HG02970 (cell line): Measurements from ENCODE around the gene SPAG5.

Experiments used
- ATAC-seq: cut with Tn5 transposase; IDR thresholded peaks from one replicate; pipeline ENCODE4 v1.9.1; 2021; ENCODE audit warnings: mild to moderate bottlenecking, moderate library complexity, moderate number of reproducible peaks; ENCODE audit not compliant: unreplicated experiment, low FRiP score

Gene SPAG5

DNA sequence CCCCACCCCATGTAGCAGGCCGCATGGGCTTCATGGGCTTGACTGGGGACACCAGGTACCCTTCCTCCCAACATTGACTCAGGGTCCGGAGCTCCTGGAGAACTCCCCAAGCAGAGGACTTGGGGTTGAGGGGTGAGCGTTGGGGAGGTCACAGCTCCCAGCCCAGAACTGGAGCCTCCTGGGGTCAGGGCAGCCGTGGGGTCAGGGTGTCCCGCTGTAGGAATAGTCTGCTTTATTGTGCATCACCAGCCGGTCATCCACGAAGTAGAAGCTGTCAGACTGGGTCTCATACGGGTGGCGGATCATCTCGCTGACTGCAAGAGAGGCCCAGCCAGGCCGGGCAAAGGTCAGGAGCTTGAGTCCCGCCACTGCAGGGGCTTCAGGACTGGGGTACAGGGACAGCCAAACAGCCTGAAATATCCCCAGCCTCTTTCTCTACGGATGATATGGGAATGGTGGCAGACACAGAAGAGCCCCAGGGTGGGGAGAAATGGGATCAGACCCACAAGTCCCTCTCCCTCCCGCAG lies 51.7 kb downstream of the SPAG5 start:
- no peak for ATAC-seq

DNA sequence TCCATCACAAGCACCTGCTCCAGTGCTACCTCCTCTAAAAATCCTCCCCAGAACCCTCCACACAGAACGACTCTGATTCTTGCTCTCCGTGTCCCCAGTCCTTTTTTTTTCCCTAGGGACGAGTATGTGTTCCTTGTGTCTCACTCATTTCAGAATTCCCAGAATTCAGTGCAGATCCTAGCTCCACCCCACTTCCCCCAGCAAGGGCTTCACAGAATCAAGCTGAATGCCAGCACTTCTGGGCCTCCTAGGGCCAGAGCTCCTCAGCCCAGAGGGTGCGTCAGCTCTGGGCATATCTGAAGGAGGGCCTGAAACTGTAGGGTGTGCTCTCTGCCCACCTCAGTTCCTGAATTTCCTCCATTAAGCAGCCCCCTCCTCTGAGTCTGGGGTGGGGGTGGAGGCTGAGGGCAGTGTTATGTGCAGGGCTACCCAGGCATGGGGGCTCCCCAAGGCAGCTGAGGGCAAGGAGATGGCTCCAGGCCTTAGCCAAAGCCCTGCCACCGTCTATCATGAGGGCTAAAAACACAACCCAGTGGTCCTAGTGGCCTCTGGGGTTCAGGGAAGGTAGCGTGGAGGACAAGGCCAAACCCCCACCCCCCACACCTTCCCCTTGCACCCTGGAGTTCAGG lies 52.9 kb downstream of the SPAG5 start:
- no peak for ATAC-seq

DNA sequence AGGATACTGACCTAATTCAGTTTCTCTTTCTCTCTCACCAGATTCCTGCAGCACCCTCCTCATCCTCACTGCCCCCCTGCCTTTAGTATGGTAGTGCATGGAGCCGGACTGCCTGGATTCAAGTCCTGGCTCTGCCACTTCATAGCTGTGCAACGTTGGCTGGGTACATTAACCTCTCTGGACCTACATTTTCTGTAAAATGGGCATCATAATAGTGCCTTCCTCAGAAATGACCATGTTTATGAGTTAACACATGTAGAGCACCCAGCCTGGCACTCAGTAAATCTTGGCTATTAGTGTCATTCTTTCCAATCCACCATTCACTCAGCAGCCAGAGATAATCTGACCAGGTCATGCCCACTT lies 53.7 kb downstream of the SPAG5 start:
- no peak for ATAC-seq

DNA sequence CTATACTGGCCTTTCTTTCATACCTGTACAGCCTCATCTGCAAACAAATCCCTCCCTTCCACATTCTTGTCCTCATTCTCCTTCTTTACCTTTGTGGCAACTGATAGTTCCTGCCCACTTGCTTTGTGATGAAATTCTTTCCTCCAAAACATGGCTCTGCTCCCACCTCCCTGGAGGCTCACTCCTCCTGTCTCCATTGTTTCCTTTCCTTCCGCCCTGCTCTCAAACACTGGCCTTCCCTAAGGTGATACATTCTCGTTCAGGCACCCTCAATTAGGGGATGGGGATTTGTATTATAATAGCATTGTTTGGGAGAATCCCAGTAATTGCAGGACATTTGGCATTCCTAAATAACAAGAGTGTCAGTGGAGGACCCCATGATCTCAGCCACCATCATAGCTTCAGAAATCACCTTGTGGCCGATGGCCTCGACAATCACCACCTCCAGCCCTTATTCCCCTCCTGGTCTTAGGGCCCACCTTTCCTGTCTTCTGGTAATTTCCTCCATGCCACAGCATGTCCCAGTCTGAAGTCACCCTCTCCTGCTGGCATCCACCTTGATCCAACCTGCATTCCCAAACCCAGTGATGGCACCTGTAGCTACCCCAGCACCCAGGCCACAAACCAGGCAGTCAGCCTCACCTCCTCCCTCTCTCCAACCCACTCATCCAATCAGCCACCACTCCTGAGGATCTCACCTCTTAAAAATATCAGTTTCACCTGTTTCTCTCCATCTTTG lies 54.3 kb downstream of the SPAG5 start:
- no peak for ATAC-seq

DNA sequence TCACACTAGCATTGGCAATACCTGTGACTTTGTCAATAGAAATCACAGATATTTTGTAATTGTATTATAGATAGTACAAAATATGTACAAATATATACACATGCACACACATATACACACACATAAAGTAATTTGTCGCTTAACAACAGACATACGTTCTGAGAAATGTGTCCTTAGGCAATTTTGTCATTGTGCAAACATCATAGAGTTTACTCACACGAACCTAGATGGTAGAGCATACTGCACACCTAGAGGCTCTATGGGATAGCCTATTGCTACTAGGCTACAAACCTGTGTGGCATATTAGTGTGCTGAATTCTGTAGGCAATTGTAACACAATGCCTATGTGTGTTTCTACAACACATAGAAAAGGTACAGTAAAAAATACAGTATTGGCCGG lies 57.4 kb downstream of the SPAG5 start:
- ATAC-seq = no peak

DNA sequence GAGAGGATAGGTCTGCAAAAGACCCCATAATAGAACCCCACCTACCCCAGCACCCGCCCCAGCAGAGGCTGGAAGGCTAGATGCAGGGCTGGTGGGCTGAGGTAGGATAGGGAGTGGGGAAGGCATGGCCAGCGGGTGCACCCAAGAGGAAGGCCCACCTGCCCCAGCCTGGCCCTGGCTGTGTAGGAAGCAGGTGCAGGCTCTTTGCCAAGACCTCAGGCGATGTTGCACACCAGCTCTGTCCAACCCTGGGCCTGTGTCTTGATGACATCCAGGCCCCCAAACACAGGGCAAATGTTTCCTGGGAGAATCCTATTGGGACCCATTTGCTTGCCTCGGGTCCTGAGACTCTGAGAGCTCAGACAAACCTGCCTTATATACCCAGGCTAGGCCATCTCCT lies 58.6 kb downstream of the SPAG5 start:
- no peak for ATAC-seq

DNA sequence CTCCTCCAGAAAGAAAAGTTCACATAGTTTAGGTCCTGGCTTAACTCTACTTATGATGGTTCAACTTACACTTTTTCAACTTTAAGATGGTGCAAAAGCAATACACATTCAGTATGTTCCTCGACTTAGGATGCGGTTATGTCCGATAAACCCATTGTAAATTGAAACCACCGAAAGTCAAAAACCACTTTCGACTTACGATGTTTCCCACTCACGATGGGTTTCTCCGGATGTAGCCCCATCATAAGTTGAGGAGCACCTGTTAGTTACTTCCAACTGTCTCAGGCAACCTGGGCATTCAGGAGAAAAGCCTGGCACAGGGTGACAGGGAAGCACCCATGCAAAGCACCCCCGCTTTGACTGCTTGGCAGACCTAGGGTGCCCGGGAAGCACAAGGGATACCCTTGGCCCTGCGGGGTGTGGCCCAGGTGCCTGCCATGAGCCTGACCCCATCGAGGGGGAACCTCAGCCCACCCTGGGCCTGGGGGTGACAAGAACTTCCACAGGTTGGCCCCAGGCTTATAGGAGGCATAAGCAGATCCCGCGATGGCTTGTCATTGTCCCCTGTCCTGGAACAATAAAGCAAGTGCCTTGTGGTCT lies 60.4 kb downstream of the SPAG5 start:
- ATAC-seq = no peak

DNA sequence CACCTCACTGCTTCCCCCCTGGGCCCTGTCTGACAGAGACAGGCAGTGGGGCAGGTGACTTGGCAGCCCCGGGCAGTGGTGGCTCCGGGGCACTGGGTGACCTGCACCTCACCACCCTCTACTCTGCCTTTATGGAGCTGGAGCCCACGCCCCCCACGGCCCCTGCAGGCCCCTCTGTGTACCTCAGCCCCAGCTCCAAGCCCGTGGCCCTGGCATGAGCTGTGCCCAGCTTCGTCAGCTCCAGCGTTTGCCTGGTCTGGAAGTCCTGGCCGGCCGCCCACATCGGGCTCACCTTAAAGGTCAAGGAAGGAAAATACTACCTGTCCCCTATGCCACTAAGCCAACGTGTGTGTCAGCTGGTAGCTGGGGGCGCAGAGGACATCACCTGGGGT lies 61.6 kb downstream of the SPAG5 start:
- ATAC-seq = no peak

DNA sequence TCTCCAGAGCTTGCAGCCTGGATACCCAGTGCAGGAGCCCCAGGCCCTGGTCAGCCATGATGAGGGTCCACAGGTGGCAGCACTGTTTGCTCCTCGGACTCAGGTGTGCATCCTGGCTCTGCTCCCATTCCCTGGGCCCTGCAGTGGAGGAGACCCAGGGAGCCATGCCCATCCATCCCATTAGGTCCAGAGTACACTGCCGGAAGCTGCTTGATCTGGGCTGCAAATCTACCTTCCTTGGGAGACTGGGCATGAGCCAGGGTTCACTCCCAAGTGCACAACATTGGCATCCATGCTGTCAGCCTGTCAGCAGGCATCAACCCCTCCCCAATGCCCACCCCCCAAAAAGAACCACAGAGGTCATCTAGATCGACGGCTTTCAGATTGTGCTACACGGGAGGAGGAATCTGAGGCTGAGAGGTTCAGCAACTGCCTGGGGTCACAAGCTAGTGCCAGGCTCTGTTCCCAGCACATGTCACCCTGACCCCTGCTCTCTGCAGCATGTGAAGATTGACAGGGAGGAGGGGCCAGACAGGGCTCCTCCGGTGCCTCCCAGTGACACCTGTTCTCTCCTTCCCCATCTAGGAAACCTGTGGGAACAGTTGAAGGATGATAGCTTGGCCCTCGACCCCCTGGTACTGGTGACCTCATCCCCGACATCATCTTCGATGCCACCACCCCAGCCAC lies 62.1 kb downstream of the SPAG5 start:
- ATAC-seq = no peak

DNA sequence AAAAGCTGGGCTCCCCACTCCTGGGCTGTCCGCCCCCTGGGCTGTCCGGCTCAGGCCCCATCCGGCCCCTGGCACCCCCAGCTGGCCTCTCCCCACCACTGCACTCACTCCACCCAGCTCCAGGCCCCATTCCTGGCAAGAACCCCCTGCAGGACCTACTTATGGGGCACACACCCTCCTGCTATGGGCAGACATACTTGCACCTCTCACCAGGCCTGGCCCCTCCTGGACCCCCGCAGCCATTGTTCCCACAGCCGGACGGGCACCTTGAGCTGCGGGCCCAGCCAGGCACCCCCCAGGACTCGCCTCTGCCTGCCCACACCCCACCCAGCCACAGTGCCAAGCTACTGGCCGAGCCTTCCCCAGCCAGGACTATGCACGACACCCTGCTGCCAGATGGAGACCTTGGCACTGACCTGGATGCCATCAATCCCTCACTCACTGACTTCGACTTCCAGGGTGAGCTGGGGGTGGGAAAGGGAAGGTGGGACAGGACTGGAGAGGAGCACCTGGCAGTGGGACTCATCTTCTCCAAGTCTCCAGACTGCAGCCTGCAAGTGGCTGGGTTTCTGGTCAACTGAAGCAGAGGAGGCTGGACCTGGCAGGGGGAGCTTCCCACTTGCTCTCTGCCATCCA lies 64.0 kb downstream of the SPAG5 start:
- ATAC-seq = no peak

DNA sequence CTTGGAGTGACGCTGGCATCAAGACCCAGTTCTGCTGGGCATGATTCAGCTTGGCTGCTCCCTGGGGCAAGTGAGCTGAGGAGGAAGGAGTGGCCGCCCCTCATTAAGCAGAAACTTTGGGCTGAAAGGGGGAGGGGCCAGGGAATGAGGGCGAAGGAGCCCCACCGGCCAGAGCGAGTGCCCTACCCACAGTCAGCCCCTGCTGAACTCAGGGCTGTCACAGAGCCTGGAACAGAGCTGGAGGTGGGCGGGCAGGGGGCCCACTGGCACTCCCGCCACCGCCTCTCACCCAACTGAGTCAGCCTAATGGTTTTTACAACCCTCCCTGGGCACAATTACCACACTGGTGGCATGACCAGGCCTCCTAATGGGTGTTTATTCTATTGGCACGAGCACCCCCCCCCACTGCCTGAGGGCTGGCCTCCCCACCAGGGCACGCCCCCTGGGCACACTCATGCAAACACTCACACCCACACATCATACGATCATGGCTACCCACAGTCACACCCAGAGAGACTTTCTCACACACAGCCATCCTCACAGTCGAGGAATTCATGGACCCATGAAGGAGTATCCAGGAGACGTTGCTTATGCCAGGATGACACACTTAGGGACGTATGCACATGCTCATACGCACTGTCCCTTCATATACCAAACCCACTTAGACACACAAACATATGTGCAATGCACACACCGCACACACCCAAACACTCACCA lies 65.6 kb downstream of the SPAG5 start:
- no peak for ATAC-seq

DNA sequence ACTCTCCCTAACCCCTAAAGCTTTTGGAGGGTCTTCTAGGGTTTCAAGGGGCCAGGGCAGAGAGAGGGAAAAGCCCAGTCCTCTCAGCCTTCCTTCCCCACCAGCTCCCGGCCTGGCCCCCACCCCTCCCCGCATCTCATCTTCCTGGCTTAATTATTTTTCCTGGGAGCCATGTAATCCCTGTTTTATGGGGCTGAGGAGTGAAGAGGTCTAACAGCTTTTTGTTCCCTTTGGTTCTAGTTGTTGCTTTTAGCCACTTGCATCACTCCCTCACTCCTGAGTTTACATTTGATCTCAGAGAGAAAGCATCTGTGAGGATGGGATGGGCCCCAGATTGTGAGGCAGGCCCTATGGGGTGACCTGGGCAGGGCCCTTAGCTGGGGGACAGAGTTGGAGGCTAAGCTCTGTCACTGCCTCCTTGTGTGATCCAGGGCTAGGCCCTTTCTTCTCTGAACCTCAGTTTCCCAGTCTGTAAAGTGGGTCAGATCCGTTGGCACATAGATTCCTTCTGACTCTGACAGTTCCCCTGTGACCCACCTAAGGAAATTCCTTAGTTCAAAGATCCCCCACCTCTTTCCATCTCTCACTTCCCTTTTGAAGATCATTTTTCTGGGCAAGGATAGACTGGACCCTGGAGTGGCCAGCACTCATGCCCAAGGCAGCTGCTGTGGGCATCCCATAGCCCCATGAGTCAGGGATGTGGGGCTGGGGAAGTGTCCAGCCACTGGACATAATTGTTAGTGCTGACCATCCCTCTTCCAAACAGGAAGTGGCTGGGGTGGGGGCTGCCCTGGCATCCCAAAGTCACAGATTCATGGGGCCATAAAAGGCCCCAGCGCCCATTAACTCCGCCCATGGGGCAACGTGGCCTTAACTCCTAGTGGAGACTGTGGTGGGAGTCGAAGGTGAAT lies 66.5 kb downstream of the SPAG5 start:
- ATAC-seq = no peak

DNA sequence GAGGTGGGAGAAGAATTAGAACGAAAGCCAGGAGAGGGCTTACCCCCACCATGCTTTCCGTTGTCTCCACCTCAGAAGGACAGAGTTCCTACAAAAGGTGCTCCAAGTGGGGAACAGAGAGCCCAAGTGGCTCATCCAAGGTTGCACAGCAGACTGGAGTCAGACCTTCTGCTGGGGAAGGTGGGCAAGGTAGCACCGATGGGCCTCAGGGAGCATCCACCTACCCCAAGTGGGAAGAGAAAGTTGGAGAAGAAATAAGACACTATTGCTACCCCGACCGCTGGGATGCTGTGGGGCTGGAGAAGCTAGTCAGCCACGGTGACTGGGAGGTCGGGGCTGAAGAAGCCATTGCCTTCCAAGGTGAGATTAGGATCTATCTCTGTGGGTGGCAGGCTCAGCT lies 67.9 kb downstream of the SPAG5 start:
- ATAC-seq = no peak

DNA sequence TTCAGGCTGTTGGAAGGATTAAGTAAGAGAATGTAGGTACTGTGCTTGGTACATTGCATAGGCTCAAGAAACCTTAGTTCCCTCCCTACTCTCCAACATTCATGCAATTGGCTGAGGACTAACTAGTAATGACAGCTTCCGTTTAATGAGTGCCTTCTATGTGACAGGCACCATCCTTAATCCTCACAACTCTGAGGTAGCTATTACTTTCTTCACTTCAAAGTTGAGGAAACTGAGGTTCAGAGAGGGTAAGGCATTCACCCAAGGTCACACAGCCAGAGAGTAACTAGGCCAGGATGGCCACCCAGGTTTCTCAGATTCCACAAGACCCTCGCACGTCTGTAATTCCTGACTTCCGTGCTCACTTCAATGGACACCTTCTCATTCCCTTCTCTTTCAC lies 68.6 kb downstream of the SPAG5 start:
- ATAC-seq = no peak

DNA sequence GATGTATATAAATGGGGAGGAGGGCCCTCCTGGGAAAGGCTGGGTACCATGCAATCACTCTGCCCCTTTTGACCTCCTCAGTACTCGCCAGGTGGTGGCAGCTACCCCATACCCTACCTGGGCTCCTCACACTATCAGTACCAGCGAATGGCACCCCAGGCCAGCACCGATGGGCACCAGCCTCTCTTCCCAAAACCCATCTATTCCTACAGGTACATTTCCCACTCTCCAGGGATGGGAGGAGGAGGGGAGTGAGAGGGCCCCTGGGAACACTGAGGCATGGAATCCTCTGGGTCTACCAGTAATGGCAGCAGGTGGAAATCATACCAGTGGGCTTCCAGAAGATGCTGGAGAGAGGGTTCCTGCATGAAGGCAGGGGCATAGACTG lies 69.8 kb downstream of the SPAG5 start:
- no peak for ATAC-seq

DNA sequence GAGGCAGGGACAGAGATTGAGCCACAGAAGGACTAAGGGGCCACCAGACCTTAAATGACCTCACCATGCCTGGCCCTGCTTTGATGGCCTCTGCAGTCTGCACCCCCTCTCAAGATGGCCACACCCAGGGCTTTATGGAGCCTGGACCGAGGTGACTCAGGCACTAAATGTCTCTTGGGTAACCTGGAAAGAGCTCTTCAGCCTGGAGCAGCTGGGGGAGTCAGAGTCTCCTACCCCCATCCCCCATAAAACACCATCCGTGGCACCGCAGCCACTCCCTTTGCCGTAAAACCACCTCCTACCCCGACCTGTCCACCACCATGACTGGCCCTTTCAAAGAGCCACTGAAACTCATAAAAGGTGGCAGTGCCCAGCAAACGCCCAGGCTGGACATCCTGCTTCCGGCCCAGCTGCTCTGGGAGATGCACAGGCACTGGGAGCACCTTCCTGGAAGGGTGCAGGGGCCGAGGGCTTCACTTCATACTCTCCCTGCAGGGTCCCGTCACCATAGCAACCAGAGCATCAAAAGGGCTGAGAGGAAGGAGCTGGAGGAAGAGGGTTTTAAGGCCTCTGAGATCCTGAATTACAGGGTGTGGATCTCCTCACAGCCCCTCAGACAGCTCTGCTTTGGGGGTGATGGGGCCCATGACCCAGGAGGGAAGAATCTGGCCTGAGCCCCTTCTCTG lies 70.4 kb downstream of the SPAG5 start:
- ATAC-seq = no peak

DNA sequence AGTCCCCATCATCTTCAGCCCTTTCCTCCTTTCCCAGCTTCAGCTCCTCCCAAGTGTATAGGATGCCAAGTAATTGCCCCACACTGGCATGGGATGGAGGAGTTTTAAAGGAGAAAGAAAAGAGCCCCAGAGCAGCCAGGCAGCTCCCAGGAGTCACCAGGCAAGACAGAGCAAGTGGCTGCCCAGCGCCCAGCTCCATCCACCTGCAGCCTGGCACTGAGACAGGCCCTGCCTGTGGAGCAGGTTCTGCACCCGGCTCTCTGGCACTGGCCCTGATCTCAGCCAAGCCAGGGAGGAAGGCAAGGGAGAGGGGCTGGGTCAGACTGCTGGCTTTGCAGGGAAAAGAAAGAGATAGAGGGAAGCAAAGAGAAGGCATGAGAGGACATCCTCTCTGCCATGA lies 71.0 kb downstream of the SPAG5 start:
- ATAC-seq = no peak
